CD4-positive, alpha-beta T cell (primary cell): Measurements from ENCODE around the gene ZNF467. TPM values are rescaled to one million over a fixed set of nuclear protein-coding genes. Genes with fewer than 3 reads are reported as not detected.

ENCODE experiments used
- ATAC-seq: fragments of 200-7000 bp; cut with Tn5 transposase; one replicate; pipeline ENCODE4 v1.10.0; 2022; ENCODE audit warnings: mild to moderate bottlenecking; ENCODE audit not compliant: poor library complexity
- CTCF ChIA-PET: fragments of 350-600 bp; sonication (Branson Sonifier 250); formaldehyde crosslinking; loops from one replicate; lab custom pipeline; 2021; ENCODE audit warnings: antibody characterized with exemption, inconsistent platforms; lab: Charles Lee
- POLR2A ChIA-PET: fragments of 350-600 bp; sonication (Branson Sonifier 250); formaldehyde crosslinking; loops from one replicate; lab custom pipeline; 2021; ENCODE audit warnings: antibody characterized with exemption, inconsistent platforms; lab: Charles Lee
- DNase-seq, 14 experiments: peaks; one replicate each; pipeline ENCODE4 v3.0.0-alpha.2; 2013 to 2020; ENCODE audit warnings: mixed read lengths in 2 of 14
- H3K27ac ChIP-seq, 2 donors: one replicate each; pipeline versions ENCODE4 v1.5.1 to v1.7.0; 2013; ENCODE audit warnings: low read length in 2 of 2, low read depth in 1 of 2, mild to moderate bottlenecking in 1 of 2
- H3K27me3 ChIP-seq, 2 experiments: 1 replicate in 1 of 2; 2 replicates in 1 of 2; pipeline versions ENCODE4 v1.6.1 to v1.7.0; 2013; ENCODE audit warnings: low read length in 2 of 2, control low read depth in 1 of 2, mild to moderate bottlenecking in 1 of 2, moderate library complexity in 1 of 2; ENCODE audit not compliant: insufficient read depth in 2 of 2, control insufficient read depth in 1 of 2
- H3K36me3 ChIP-seq: one replicate; pipeline ENCODE4 v1.6.1; 2013; ENCODE audit warnings: low read length, control low read depth; ENCODE audit not compliant: insufficient read depth
- H3K4me1 ChIP-seq: one replicate; pipeline ENCODE4 v1.6.1; 2013; ENCODE audit warnings: low read length, control low read depth; ENCODE audit not compliant: insufficient read depth
- H3K4me3 ChIP-seq: one replicate; pipeline ENCODE4 v1.5.1; 2013; ENCODE audit warnings: mild to moderate bottlenecking, low read length, moderate library complexity
- H3K9me3 ChIP-seq, 2 experiments: 1 replicate in 1 of 2; 2 replicates in 1 of 2; pipeline versions ENCODE4 v1.6.1 to v1.7.0; 2013; ENCODE audit warnings: low read length in 2 of 2, mild to moderate bottlenecking in 2 of 2, control low read depth in 1 of 2, moderate library complexity in 1 of 2; ENCODE audit not compliant: control insufficient read depth in 1 of 2, insufficient read depth in 1 of 2
- H3K27ac Mint-ChIP-seq: one replicate; pipeline ENCODE4 v1.8.0; 2020; ENCODE audit warnings: mixed read lengths
- H3K27me3 Mint-ChIP-seq: one replicate; pipeline ENCODE4 v1.8.0; 2021; ENCODE audit warnings: mixed read lengths
- H3K36me3 Mint-ChIP-seq: one replicate; pipeline ENCODE4 v1.8.0; 2021; ENCODE audit warnings: low read depth, mixed read lengths
- H3K4me1 Mint-ChIP-seq: one replicate; pipeline ENCODE4 v1.8.0; 2021; ENCODE audit warnings: low read depth, mixed read lengths
- H3K4me3 Mint-ChIP-seq: one replicate; pipeline ENCODE4 v1.8.0; 2020; ENCODE audit warnings: mild to moderate bottlenecking, mixed read lengths
- H3K9me3 Mint-ChIP-seq: one replicate; pipeline ENCODE4 v1.8.0; 2020; ENCODE audit warnings: mixed read lengths
- intact Hi-C, 2 experiments: fragments of 100-400 bp; cut with DNase I in 1 of 2; cut with micrococcal nuclease in 1 of 2; formaldehyde crosslinking; loops; one replicate each; pipeline versions ENCODE4 v1.15.1 to v1.9.0; 2023 to 2025; cut with DNase I, micrococcal nuclease
- total RNA-seq, 174 experiments: library from RNA in 2 of 174; stranded (reverse) in 2 of 174; gene quantifications; one replicate each; pipeline ENCODE4 v1.2.3 and lab custom pipeline; 2021 to 2026
- TF ChIP-seq, protein P1 (sequence below): fragments of 200-600 bp; IDR thresholded peaks from one replicate; pipeline ENCODE4 v1.8.0; 2022; ENCODE audit warnings: antibody characterized with exemption, mild to moderate bottlenecking

The ZNF467 gene
- total RNA-seq, 2 experiments from 2014 or later: 4.1 to 4.3 TPM

GRCh38 chr7:149809215-149809614, 35.8 kb upstream of the ZNF467 start:
- no peaks in the 10 kb centered on the region for H3K9me3 ChIP-seq
- H3K27ac Mint-ChIP-seq: no peak overlapping the region
- ChIA-PET CTCF (no interaction called here), POLR2A (no interaction called here)
- TF ChIP-seq, protein P1, sequence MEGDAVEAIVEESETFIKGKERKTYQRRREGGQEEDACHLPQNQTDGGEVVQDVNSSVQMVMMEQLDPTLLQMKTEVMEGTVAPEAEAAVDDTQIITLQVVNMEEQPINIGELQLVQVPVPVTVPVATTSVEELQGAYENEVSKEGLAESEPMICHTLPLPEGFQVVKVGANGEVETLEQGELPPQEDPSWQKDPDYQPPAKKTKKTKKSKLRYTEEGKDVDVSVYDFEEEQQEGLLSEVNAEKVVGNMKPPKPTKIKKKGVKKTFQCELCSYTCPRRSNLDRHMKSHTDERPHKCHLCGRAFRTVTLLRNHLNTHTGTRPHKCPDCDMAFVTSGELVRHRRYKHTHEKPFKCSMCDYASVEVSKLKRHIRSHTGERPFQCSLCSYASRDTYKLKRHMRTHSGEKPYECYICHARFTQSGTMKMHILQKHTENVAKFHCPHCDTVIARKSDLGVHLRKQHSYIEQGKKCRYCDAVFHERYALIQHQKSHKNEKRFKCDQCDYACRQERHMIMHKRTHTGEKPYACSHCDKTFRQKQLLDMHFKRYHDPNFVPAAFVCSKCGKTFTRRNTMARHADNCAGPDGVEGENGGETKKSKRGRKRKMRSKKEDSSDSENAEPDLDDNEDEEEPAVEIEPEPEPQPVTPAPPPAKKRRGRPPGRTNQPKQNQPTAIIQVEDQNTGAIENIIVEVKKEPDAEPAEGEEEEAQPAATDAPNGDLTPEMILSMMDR: no peak
- H3K27me3 Mint-ChIP-seq: no peaks in the 10 kb centered on the region
- H3K9me3 Mint-ChIP-seq: no peaks in the 10 kb centered on the region
- no peak overlapping the region for H3K4me3 Mint-ChIP-seq
- no peaks in the 10 kb centered on the region for H3K36me3 Mint-ChIP-seq
- no peaks in the 10 kb centered on the region for H3K4me1 Mint-ChIP-seq
- DNase-seq (no peak), ATAC-seq (no peak)
- no peaks in the 10 kb centered on the region for H3K27me3 ChIP-seq
- intact Hi-C loops: loop anchor here (5.0 to 10.0 kb wide), 2 partner anchors 236 to 238 kb away; no protein-coding TSS in a partner anchor
- H3K27ac ChIP-seq: no peak overlapping the region
- H3K4me1 ChIP-seq: no peaks in the 10 kb centered on the region
- H3K36me3 ChIP-seq: no peaks in the 10 kb centered on the region
- no peak overlapping the region for H3K4me3 ChIP-seq

DNA sequence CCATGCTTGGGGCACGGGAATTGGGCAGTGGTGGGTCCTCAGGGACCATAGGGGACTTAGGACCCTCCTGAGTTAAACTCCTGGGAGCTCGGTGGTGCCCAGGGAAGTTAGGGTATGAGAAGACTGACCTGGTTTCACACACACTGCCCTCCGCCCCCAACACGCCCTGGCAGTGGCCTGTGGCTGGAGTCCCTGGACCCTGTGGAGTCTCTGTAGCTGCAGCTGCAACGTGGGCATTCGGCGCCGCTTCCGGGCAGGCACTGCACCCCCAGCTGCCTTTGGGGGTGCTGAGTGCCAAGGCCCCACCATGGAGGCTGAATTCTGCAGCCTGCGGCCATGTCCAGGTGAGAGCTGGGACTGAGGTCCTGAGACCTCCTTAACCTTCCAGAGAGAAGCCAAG, 34.9 kb upstream of the ZNF467 start:
- no peaks in the 10 kb centered on the region for H3K27me3 ChIP-seq
- TF ChIP-seq, protein P1: no peak
- no peak overlapping the region for H3K4me3 ChIP-seq
- H3K36me3 ChIP-seq: no peaks in the 10 kb centered on the region
- no peak for ATAC-seq
- no peaks in the 10 kb centered on the region for H3K4me1 ChIP-seq
- H3K9me3 ChIP-seq: no peaks in the 10 kb centered on the region
- no peak overlapping the region for H3K27ac Mint-ChIP-seq
- no peak overlapping the region for H3K4me3 Mint-ChIP-seq
- H3K36me3 Mint-ChIP-seq: no peaks in the 10 kb centered on the region
- ChIA-PET POLR2A (no interaction called here), CTCF (no interaction called here)
- no peaks in the 10 kb centered on the region for H3K9me3 Mint-ChIP-seq
- no peak for DNase-seq
- H3K27ac ChIP-seq: no peak overlapping the region
- H3K4me1 Mint-ChIP-seq: no peaks in the 10 kb centered on the region
- no peaks in the 10 kb centered on the region for H3K27me3 Mint-ChIP-seq
- intact Hi-C loops: loop anchor here (5.0 to 10.0 kb wide), 2 partner anchors 236 to 239 kb away; no protein-coding TSS in a partner anchor

- H3K27me3 ChIP-seq: no peaks in the 10 kb centered on the region
- no peaks in the 10 kb centered on the region for H3K27me3 Mint-ChIP-seq
- TF ChIP-seq, protein P1: no peak
- H3K9me3 Mint-ChIP-seq: no peaks in the 10 kb centered on the region
- no peak overlapping the region for H3K4me3 ChIP-seq
- no peak for ATAC-seq
- no peak for DNase-seq
- no peaks in the 10 kb centered on the region for H3K36me3 ChIP-seq
- CTCF ChIA-PET: interaction anchor here (0.9 kb wide), 1 partner anchor 76 kb away, joined by 3 read pairs; no protein-coding TSS in a partner anchor
- intact Hi-C loops: loop anchor here (2.0 to 10.0 kb wide), 3 partner anchors 76 to 241 kb away; no protein-coding TSS in a partner anchor
- H3K4me1 ChIP-seq: no peaks in the 10 kb centered on the region
- no peaks in the 10 kb centered on the region for H3K36me3 Mint-ChIP-seq
- no peak overlapping the region for H3K27ac ChIP-seq
- H3K9me3 ChIP-seq: no peaks in the 10 kb centered on the region
- POLR2A ChIA-PET: no interaction called here
- H3K4me1 Mint-ChIP-seq: no peaks in the 10 kb centered on the region
- H3K27ac Mint-ChIP-seq: no peak overlapping the region
- no peak overlapping the region for H3K4me3 Mint-ChIP-seq
Measured at GRCh38 chr7:149806726-149807125, 33.3 kb upstream of the ZNF467 start.
